Cardiac muscle cell (in vitro differentiated cells and primary cell): ENCODE results near the gene GBGT1. TPM values are rescaled to one million over a fixed set of nuclear protein-coding genes. Genes with fewer than 3 reads are reported as not detected.
"Not testable (repeated sequence)": the region's sequence is repeated elsewhere in the genome, so short reads cannot be mapped to it uniquely, and the experiment has no call there.

ENCODE experiments used
- DNase-seq, 2 donors: peaks; one replicate each; pipeline versions ENCODE4 v3.0.0 to v3.0.0-alpha.2; 2010 to 2017; ENCODE audit warnings: low read depth in 1 of 2, low spot score in 1 of 2
- H3K27ac ChIP-seq: fragments of 200-600 bp; sonication (generic); 2 replicates; pipeline ENCODE4 v1.5.1; 2016
- H3K27me3 ChIP-seq: fragments of 200-600 bp; sonication (generic); 2 replicates; pipeline ENCODE4 v1.6.0; 2016; ENCODE audit warnings: control low read depth
- H3K36me3 ChIP-seq: fragments of 200-600 bp; sonication (generic); 2 replicates; pipeline ENCODE4 v1.5.1; 2016; ENCODE audit warnings: control low read depth
- H3K4me1 ChIP-seq: fragments of 200-600 bp; sonication (generic); 2 replicates; pipeline ENCODE4 v1.8.1; 2017; ENCODE audit warnings: low read depth, mild to moderate bottlenecking, mixed run types
- H3K4me3 ChIP-seq: fragments of 200-600 bp; sonication (generic); 2 replicates; pipeline ENCODE4 v1.5.1; 2016; ENCODE audit warnings: mild to moderate bottlenecking
- H3K9me3 ChIP-seq: fragments of 200-600 bp; sonication (generic); 2 replicates; pipeline ENCODE4 v1.5.1; 2017; ENCODE audit warnings: low read depth, mild to moderate bottlenecking, control low read depth
- CTCF ChIP-seq: IDR thresholded peaks from 2 replicates; pipeline ENCODE4 v1.5.1; 2012; ENCODE audit warnings: low read depth, mild to moderate bottlenecking, low read length
- polyA plus RNA-seq: library from polyadenylated mRNA; unstranded; fragments of >200 nt; fragmentation: Nextera tagmentation; extraction: Ambion mirVana; gene quantifications from 2 replicates; pipeline ENCODE4 v1.2.1, GENCODE V29; 2016
- total RNA-seq: library from RNA; depleted of rRNA; stranded (reverse); fragments of >200 nt; gene quantifications from 2 replicates; pipeline ENCODE4 v1.2.3, GENCODE V29; 2016

The GBGT1 gene
- total and polyA plus RNA-seq, 2 experiments from 2014 or later, result 0.87 to 11.9 TPM

- DNase-seq, result no peak
- Histone ChIP-seq H3K27ac (no peak overlapping the region), H3K36me3 (no peaks in the 10 kb centered on the region), H3K9me3 (no peaks in the 10 kb centered on the region), H3K4me1 (no peaks in the 10 kb centered on the region), H3K27me3 (no peaks in the 10 kb centered on the region), H3K4me3 (no peak overlapping the region)
- no peak for TF ChIP-seq CTCF
Measured at GRCh38 chr9:133170716-133171115, 7.0 kb upstream of the GBGT1 start.

- H3K4me1 ChIP-seq, H3K9me3 ChIP-seq, H3K4me3 ChIP-seq: not testable (repeated sequence)
Measured at GRCh38 chr9:133169687-133170086, 6.0 kb upstream of the GBGT1 start.

GRCh38 chr9:133169102-133169501, 5.4 kb upstream of the GBGT1 start:
- no peaks in the 10 kb centered on the region for H3K36me3 ChIP-seq
- no peak for DNase-seq
- no peaks in the 10 kb centered on the region for H3K9me3 ChIP-seq
- H3K27me3 ChIP-seq, result no peaks in the 10 kb centered on the region
- TF ChIP-seq CTCF, result no peak
- H3K4me3 ChIP-seq, result no peak overlapping the region
- no peaks in the 10 kb centered on the region for H3K4me1 ChIP-seq
- H3K27ac ChIP-seq, result no peak overlapping the region

More at GRCh38 chr9:133169687-133170086, 6.0 kb upstream of the GBGT1 start:
- H3K36me3 ChIP-seq, DNase-seq, H3K27me3 ChIP-seq, H3K27ac ChIP-seq: not testable (repeated sequence)

GRCh38 chr9:133168432-133168831, 4.7 kb upstream of the GBGT1 start:
- no peak for DNase-seq
- Histone ChIP-seq H3K27me3 (no peaks in the 10 kb centered on the region), H3K4me1 (no peaks in the 10 kb centered on the region), H3K9me3 (no peaks in the 10 kb centered on the region), H3K4me3 (no peak overlapping the region), H3K36me3 (no peaks in the 10 kb centered on the region), H3K27ac (no peak overlapping the region)
- no peak for TF ChIP-seq CTCF

- no peak overlapping the region for H3K4me3 ChIP-seq
- H3K27ac ChIP-seq, result no peak overlapping the region
- H3K27me3 ChIP-seq, result no peaks in the 10 kb centered on the region
- TF ChIP-seq CTCF, result no peak
- H3K4me1 ChIP-seq, result no peaks in the 10 kb centered on the region
- no peaks in the 10 kb centered on the region for H3K36me3 ChIP-seq
- DNase-seq, result no peak
- H3K9me3 ChIP-seq, result no peaks in the 10 kb centered on the region
Measured at GRCh38 chr9:133167769-133168168, 4.1 kb upstream of the GBGT1 start.

- Histone ChIP-seq H3K4me1 (no peaks in the 10 kb centered on the region), H3K27ac (no peak overlapping the region), H3K9me3 (no peaks in the 10 kb centered on the region), H3K27me3 (no peaks in the 10 kb centered on the region), H3K36me3 (no peaks in the 10 kb centered on the region), H3K4me3 (no peak overlapping the region)
- no peak for DNase-seq
- no peak for TF ChIP-seq CTCF
Measured at GRCh38 chr9:133167096-133167730, 3.5 kb upstream of the GBGT1 start.
